Stimulated activated naive CD8-positive, alpha-beta T cell treated with anti-CD3 and anti-CD28 coated beads, Interleukin-15, amount 100 ng/mL, for 72 hours (primary cell): ENCODE measurements around the gene PGBD2.
A peak's percentile ranks its signal among the peaks of the same experiment; 100 is the strongest.
"Not testable (repeated sequence)": the region's sequence is repeated elsewhere in the genome, so short reads cannot be mapped to it uniquely, and the experiment has no call there.

Experiments used
- ATAC-seq: fragments of 150-1000 bp; cut with Tn5 transposase; 2 replicates; pipeline ENCODE4 v1.10.0; 2021; ENCODE audit warnings: mild to moderate bottlenecking, moderate library complexity
- DNase-seq, 2 donors: peaks; one replicate each; pipeline ENCODE4 v3.0.0; 2021 to 2022
- H3K27ac Mint-ChIP-seq, 2 donors: one replicate each; pipeline ENCODE4 v1.8.0; 2022; ENCODE audit warnings: mild to moderate bottlenecking in 2 of 2, mixed read lengths in 2 of 2, moderate library complexity in 2 of 2
- H3K27me3 Mint-ChIP-seq: one replicate; pipeline ENCODE4 v1.8.0; 2022; ENCODE audit warnings: mixed read lengths
- H3K4me1 Mint-ChIP-seq: one replicate; pipeline ENCODE4 v1.8.0; 2022; ENCODE audit warnings: mild to moderate bottlenecking, mixed read lengths
- H3K4me3 Mint-ChIP-seq, 2 donors: one replicate each; pipeline ENCODE4 v1.8.0; 2022; ENCODE audit warnings: mild to moderate bottlenecking in 2 of 2, mixed read lengths in 2 of 2, moderate library complexity in 1 of 2
- H3K9me3 Mint-ChIP-seq, 2 donors: one replicate each; pipeline ENCODE4 v1.8.0; 2022; ENCODE audit warnings: mixed read lengths in 2 of 2

The PGBD2 gene

DNA sequence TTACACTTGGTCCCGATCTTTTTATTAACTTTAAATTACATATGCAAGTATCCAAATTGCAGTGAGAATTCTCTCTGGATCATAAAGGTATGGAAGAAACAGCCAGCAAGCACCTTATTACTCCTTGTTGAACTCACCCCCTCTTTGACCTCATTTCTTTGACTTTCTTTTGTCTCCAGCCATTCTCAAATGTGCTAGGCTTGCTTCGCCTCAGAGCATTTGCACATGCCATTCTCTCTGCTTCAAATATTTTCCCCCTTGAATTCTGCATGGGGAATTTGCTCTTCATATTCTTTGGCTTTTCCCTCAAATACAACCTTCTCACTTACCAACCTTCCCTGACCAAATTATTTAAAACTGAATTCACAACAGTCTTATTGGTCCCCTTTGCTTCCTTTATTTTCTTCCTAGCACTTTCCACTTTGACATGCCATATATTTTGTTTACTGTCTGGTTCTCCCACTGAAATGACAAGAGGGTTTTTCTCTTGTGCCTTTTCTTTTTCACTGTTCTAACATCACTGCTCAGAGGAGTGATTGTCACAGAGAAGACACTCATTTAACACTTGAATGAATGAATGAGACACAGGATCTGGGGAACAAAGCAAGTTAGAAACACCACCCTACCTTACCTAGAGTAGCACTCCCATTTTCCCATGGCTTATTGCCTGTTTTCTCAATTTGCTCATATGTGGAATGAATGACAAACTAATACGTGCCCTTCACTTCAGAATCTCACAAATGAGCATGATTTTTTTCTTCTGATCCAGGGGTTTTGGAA is 1.4 kb upstream of the PGBD2 start:
- no peaks in the 10 kb centered on the region for H3K9me3 Mint-ChIP-seq
- ATAC-seq (no peak), DNase-seq (no peak)
- peaks cover 36% of the 10 kb centered on the region for H3K4me1 Mint-ChIP-seq
- H3K4me3 Mint-ChIP-seq, result peak overlapping the region in 1 of 2 donors; percentile 89
- H3K27me3 Mint-ChIP-seq, result peaks cover 2% of the 10 kb centered on the region
- H3K27ac Mint-ChIP-seq, result peak overlapping the region in 1 of 2 donors; percentile 67

- peaks cover 43% of the 10 kb centered on the region for H3K4me1 Mint-ChIP-seq
- DNase-seq, result no peak
- H3K9me3 Mint-ChIP-seq, result no peaks in the 10 kb centered on the region
- no peak for ATAC-seq
- no peaks in the 10 kb centered on the region for H3K27me3 Mint-ChIP-seq
- H3K27ac Mint-ChIP-seq, result peak overlapping the region; percentile 97 to 98
- H3K4me3 Mint-ChIP-seq, result peak overlapping the region; percentile 88 to 89
These were observed 400 bp upstream of the PGBD2 start for GRCh38 chr1:248905662-248906008.

DNA sequence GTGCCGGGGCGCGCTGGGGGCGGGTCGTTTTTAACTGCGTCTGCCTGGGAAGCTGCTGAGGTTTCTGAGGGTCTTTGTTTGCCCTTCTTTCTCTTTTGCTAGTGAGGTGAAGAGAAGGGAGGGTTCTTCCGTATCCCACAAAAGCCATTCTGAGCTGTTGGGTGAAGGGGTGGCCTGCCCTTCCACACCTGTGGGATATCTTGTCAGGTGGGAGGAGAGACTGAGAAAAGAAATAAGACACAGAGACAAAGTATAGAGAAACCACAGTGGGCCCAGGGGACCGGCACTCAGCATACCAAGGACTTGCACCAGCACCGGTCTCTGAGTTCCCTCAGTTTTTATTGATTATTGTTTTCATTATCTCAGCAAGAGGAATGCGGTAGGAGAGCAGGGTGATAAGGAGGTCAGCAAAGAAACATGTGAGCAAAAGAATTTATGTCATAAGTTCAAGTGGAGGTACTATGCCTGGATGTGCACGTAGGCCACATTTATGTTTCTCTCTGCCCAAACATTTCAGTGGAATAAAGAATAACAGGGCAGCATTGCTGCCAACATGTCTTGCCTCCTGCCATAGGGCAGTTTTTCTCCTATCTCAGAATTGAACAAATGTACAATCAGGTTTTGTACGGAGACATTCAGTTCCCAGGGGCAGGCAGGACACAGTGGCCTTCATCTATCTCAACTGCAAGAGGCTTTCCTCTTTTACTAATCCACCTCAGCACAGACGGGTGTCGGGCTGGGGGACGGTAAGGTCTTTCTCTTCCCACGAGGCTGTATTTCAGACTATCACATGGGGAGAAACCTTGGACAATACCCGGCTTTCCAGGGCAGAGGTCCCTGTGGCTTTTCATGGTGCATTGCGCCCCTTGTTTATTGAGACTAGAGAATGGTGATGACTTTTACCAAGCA is 972 bp downstream of the PGBD2 start:
- peaks cover 44% of the 10 kb centered on the region for H3K4me1 Mint-ChIP-seq
- H3K27ac Mint-ChIP-seq, result peak overlapping the region; percentile 68 to 79
- no peak for ATAC-seq

DNA sequence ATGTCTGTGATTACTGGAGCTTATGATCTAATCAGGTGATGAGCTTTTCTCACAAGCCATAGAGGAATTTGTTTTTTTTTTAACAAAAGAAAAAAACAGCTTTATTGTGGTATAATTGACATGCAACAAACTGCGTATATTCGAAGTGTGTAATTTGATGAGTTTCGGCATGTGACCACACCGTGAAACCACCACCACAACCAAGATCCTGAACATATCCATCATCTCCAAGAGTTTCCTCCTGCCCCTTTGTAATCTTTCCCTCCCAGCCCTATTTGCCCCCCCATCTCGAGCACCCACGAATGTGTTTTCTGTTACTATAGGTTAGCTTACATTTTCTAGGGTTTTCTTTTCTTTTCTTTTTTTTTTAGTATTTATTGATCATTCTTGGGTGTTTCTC is 4.7 kb downstream of the PGBD2 start:
- Mint-ChIP-seq H3K4me1 (peaks cover 40% of the 10 kb centered on the region), H3K9me3 (no peaks in the 10 kb centered on the region), H3K4me3 (no peak overlapping the region), H3K27me3 (no peaks in the 10 kb centered on the region), H3K27ac (no peak overlapping the region)
- no peak for ATAC-seq
- DNase-seq, result no peak

More for the DNA sequence above, 972 bp downstream of the PGBD2 start:
- Mint-ChIP-seq H3K9me3 (no peaks in the 10 kb centered on the region), H3K4me3 (peak overlapping the region; percentile 93 to 97), H3K27me3 (no peaks in the 10 kb centered on the region)
- no peak for DNase-seq

GRCh38 chr1:248913933-248914332 is 7.9 kb downstream of the PGBD2 start:
- Mint-ChIP-seq H3K4me1 (peaks cover 20% of the 10 kb centered on the region), H3K27me3 (no peaks in the 10 kb centered on the region), H3K9me3 (no peaks in the 10 kb centered on the region), H3K27ac (no peak overlapping the region), H3K4me3 (no peak overlapping the region)
- no peak for ATAC-seq
- DNase-seq, result no peak

- ATAC-seq, result no peak
These were observed 8.9 kb downstream of the PGBD2 start for GRCh38 chr1:248914796-248915381.

GRCh38 chr1:248918131-248918530 is 12.1 kb downstream of the PGBD2 start:
- Mint-ChIP-seq H3K4me1 (peaks cover 6% of the 10 kb centered on the region), H3K4me3 (no peak overlapping the region), H3K9me3 (no peaks in the 10 kb centered on the region), H3K27me3 (no peaks in the 10 kb centered on the region), H3K27ac (no peak overlapping the region)
- ATAC-seq, result no peak
- DNase-seq, result no peak

More at GRCh38 chr1:248914796-248915381, 8.9 kb downstream of the PGBD2 start:
- Mint-ChIP-seq H3K4me1 (peaks cover 11% of the 10 kb centered on the region), H3K4me3 (no peak overlapping the region), H3K9me3 (no peaks in the 10 kb centered on the region), H3K27ac (no peak overlapping the region), H3K27me3 (no peaks in the 10 kb centered on the region)
- no peak for DNase-seq

DNA sequence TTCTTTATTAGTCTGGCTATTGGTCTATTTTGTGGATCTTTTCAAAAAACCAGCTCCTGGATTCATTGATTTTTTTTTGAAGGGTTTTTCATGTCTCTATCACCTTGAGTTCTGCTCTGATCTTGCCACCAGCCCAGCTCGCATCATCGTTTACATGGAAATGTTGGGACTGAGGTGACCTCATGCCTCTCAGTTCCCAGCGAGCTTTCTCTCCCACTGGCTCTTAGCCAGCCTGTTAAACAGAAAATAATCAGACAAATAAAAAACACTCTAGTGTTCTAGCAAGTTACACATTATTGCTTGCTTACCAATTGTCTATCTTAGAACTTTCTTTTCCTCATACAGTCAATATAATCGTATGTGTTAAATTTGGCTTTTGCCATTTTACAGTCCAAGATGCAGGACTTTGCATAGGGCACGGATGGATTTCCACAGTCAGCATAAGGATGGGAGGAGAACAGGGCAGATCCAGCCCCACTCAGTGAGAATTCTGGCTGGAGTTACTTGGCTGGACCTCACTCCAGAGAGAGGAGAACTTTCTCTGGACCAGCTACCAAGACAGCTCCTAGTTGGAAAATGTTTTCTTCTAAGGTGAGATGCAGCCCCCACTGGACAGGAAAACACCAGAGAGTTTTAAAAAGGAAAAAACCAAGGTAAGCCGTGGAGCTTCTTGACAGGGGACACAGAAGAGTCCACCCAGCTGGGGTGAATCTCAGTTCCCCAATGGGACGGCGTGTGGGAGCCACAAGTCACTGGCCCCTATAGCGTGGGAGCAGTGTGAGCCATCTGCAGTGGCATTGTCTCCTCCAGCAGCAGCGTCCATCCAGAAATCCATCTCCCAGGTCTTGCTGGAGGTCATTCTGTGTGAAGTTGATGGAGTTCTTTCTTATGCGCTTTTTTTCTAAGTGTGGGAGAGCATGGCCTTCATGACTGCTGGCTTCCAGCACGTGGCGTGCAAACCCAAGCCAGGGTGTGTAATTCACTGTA is 17.6 kb downstream of the PGBD2 start:
- Mint-ChIP-seq H3K4me3 (no peak overlapping the region), H3K27me3 (peaks cover 15% of the 10 kb centered on the region), H3K4me1 (peaks cover 34% of the 10 kb centered on the region), H3K9me3 (no peaks in the 10 kb centered on the region), H3K27ac (no peak overlapping the region)
- DNase-seq (no peak), ATAC-seq (no peak)

- DNase-seq (peak; percentile 58 to 76), ATAC-seq (peak; percentile 96)
- peaks cover 39% of the 10 kb centered on the region for H3K4me1 Mint-ChIP-seq
- peak overlapping the region; percentile 38 to 86 for H3K27ac Mint-ChIP-seq
- H3K4me3 Mint-ChIP-seq, result peak overlapping the region; percentile 44 to 61
- no peaks in the 10 kb centered on the region for H3K9me3 Mint-ChIP-seq
- H3K27me3 Mint-ChIP-seq, result peaks cover 15% of the 10 kb centered on the region
These were observed 18.9 kb downstream of the PGBD2 start for GRCh38 chr1:248924696-248925532.

- ATAC-seq, H3K27ac Mint-ChIP-seq, DNase-seq, H3K4me3 Mint-ChIP-seq, H3K9me3 Mint-ChIP-seq: not testable (repeated sequence)
- peaks cover 15% of the 10 kb centered on the region for H3K27me3 Mint-ChIP-seq
- H3K4me1 Mint-ChIP-seq, result peaks cover 40% of the 10 kb centered on the region
These were observed 19.8 kb downstream of the PGBD2 start for GRCh38 chr1:248925859-248926258.

- Mint-ChIP-seq H3K27me3 (peaks cover 15% of the 10 kb centered on the region), H3K9me3 (no peaks in the 10 kb centered on the region), H3K4me1 (peaks cover 40% of the 10 kb centered on the region), H3K27ac (no peak overlapping the region), H3K4me3 (no peak overlapping the region)
- peak in 1 of 2 donors; percentile 21 for DNase-seq
- ATAC-seq, result no peak
These were observed 20.6 kb downstream of the PGBD2 start for GRCh38 chr1:248926401-248927182.

DNA sequence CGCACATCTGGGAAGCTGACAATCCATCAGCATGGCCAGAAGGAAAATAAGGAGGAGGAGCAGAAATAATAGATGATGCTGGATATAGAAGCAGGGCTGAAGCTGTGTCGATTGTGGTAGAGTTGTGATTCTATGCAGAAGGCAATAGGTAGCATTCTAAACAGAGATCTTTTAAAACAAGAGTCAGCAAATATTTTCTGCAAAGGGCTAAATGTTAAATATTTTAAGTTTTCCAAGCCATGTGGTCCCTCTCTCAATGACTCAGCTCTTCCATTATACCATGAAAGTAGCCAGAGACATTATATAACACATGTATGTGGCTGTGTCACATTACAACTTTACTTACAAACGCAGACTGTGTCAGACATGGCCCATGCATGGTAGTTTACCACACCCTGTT is 21.2 kb downstream of the PGBD2 start:
- not testable (repeated sequence) for DNase-seq, H3K4me3 Mint-ChIP-seq, H3K27ac Mint-ChIP-seq, H3K9me3 Mint-ChIP-seq, ATAC-seq
- Mint-ChIP-seq H3K27me3 (peaks cover 15% of the 10 kb centered on the region), H3K4me1 (peaks cover 40% of the 10 kb centered on the region)

DNA sequence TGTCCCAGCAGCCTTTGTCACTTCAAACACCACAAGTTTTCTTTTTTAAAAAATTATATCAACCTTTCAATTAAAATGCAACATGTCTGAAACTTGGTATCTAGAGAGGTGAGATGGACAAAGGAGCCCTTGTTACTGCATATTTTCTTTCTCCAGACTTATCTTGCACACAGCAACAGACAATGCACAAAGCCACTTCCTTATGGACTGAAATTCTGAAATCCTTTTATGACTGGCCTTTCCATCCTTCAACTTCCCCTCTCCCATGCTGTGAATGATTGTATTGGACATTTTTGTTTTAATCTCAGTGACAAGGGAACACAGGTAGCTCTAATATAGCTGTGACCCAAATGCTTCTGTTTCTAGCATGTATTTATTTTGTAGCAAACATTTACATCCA is 22.1 kb downstream of the PGBD2 start:
- not testable (repeated sequence) for ATAC-seq, H3K27ac Mint-ChIP-seq, H3K9me3 Mint-ChIP-seq, H3K4me3 Mint-ChIP-seq, DNase-seq
- Mint-ChIP-seq H3K27me3 (peaks cover 15% of the 10 kb centered on the region), H3K4me1 (peaks cover 40% of the 10 kb centered on the region)
